ENCODE results near the gene TEAD4. TPM values are rescaled to one million over a fixed set of nuclear protein-coding genes. Genes with fewer than 3 reads are reported as not detected.

The TEAD4 gene
- total and polyA plus RNA-seq, 5 experiments from 2014 or later = not detected

GRCh38 chr12:3010214-3010930 lies 51.2 kb downstream of the TEAD4 start:
- POLR2A ChIA-PET = no interaction called here
- H3K27ac Mint-ChIP-seq = no peak overlapping the region

GRCh38 chr12:3012786-3013185 lies 53.6 kb downstream of the TEAD4 start:
- POLR2A ChIA-PET = no interaction called here
- Mint-ChIP-seq H3K9me3 (no peaks in the 10 kb centered on the region), H3K27me3 (no peaks in the 10 kb centered on the region), H3K4me3 (no peak overlapping the region), H3K4me1 (no peaks in the 10 kb centered on the region), H3K36me3 (no peaks in the 10 kb centered on the region), H3K27ac (no peak overlapping the region)
- DNase-seq (no peak), ATAC-seq (no peak)

More at GRCh38 chr12:3010214-3010930, 51.2 kb downstream of the TEAD4 start:
- Mint-ChIP-seq H3K27me3 (no peaks in the 10 kb centered on the region), H3K36me3 (no peaks in the 10 kb centered on the region), H3K4me1 (no peaks in the 10 kb centered on the region), H3K9me3 (no peaks in the 10 kb centered on the region), H3K4me3 (no peak overlapping the region)
- DNase-seq = no peak
- no peak for ATAC-seq

DNA sequence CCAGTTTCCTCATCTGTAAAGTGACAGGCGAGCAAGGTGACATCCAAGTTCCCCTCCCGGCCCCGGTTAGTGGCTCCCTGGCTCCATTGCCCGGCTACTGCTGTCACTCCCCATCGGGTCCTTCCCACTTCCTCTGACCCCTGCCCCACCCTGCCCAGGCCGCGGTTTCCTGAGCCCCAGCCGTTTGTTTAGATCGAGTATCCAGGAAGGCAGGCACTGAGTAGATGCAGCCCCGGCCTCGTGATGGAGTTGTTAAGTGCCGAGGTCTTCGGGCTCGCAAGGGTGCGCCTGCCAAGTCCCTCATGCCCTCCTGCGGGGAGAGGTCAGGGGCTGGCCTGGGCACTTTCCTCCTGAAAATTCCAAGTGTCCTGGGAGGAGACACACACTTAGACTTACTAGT lies 55.4 kb downstream of the TEAD4 start:
- POLR2A ChIA-PET = no interaction called here
- ATAC-seq (no peak), DNase-seq (no peak)
- H3K4me1 Mint-ChIP-seq = no peaks in the 10 kb centered on the region
- no peaks in the 10 kb centered on the region for H3K27me3 Mint-ChIP-seq
- H3K4me3 Mint-ChIP-seq = no peak overlapping the region
- H3K9me3 Mint-ChIP-seq = no peaks in the 10 kb centered on the region
- H3K36me3 Mint-ChIP-seq = no peaks in the 10 kb centered on the region
- no peak overlapping the region for H3K27ac Mint-ChIP-seq

DNA sequence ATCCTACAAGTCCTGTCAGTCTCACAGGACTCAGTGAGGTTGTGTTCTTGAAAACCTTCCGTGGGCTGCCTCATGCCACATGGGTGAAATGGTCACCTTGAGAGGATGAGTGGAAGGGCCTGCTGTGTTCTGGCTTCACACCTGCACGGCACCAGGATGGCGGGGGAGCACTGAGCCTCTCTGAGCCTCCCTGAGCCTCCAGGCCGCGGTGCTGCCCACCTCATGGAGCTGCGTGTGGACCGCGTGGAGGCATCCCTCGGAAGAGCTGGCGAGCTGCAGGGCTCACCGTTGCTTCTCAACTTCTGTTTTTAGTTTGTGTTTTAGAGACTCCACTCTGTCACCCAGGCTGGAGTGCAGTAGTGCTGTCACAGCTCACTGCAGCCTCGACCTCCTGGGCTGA lies 56.2 kb downstream of the TEAD4 start:
- ATAC-seq (no peak), DNase-seq (no peak)
- H3K36me3 Mint-ChIP-seq = no peaks in the 10 kb centered on the region
- POLR2A ChIA-PET = no interaction called here
- peaks cover 0 to 2% (median 0%) of the 10 kb centered on the region in 4 donors for H3K4me1 Mint-ChIP-seq
- no peak overlapping the region for H3K4me3 Mint-ChIP-seq
- no peak overlapping the region for H3K27ac Mint-ChIP-seq
- H3K9me3 Mint-ChIP-seq = no peaks in the 10 kb centered on the region
- H3K27me3 Mint-ChIP-seq = no peaks in the 10 kb centered on the region

DNA sequence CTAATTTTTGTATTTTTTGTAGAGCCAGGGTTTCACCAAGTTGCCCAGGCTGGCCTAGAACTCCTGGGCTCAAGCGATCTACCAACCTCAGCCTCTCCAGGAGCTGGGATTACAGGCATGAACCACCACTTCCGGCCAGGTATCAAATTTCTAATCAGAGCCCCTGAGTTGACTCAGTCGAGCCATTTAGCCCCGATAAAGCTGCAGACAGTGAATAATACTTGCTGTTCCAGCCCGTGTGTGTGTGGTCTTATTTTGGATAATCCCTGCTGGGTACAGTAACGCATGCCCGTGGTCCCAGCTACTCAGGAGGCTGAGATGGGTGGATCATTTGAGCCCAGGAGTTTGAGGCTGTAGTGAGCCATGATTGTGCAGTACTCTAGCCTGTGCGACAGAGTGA lies 57.0 kb downstream of the TEAD4 start:
- H3K4me3 Mint-ChIP-seq = no peak overlapping the region
- DNase-seq (no peak), ATAC-seq (no peak)
- H3K27me3 Mint-ChIP-seq = no peaks in the 10 kb centered on the region
- no peaks in the 10 kb centered on the region for H3K9me3 Mint-ChIP-seq
- H3K36me3 Mint-ChIP-seq = no peaks in the 10 kb centered on the region
- POLR2A ChIA-PET = no interaction called here
- no peak overlapping the region for H3K27ac Mint-ChIP-seq
- H3K4me1 Mint-ChIP-seq = peaks cover 0 to 2% (median 0%) of the 10 kb centered on the region in 4 donors

GRCh38 chr12:3017281-3017680 lies 58.1 kb downstream of the TEAD4 start:
- no peak overlapping the region for H3K27ac Mint-ChIP-seq
- H3K4me3 Mint-ChIP-seq = no peak overlapping the region
- peaks cover 0 to 2% (median 0%) of the 10 kb centered on the region in 5 donors for H3K27me3 Mint-ChIP-seq
- no peak for ATAC-seq
- H3K4me1 Mint-ChIP-seq = peaks cover 0 to 2% (median 0%) of the 10 kb centered on the region in 4 donors
- DNase-seq = no peak
- POLR2A ChIA-PET = no interaction called here
- H3K36me3 Mint-ChIP-seq = no peaks in the 10 kb centered on the region
- no peaks in the 10 kb centered on the region for H3K9me3 Mint-ChIP-seq

- H3K9me3 Mint-ChIP-seq = no peaks in the 10 kb centered on the region
- ATAC-seq = no peak
- no peak overlapping the region for H3K27ac Mint-ChIP-seq
Observed at GRCh38 chr12:3018284-3019004, 59.2 kb downstream of the TEAD4 start.

DNA sequence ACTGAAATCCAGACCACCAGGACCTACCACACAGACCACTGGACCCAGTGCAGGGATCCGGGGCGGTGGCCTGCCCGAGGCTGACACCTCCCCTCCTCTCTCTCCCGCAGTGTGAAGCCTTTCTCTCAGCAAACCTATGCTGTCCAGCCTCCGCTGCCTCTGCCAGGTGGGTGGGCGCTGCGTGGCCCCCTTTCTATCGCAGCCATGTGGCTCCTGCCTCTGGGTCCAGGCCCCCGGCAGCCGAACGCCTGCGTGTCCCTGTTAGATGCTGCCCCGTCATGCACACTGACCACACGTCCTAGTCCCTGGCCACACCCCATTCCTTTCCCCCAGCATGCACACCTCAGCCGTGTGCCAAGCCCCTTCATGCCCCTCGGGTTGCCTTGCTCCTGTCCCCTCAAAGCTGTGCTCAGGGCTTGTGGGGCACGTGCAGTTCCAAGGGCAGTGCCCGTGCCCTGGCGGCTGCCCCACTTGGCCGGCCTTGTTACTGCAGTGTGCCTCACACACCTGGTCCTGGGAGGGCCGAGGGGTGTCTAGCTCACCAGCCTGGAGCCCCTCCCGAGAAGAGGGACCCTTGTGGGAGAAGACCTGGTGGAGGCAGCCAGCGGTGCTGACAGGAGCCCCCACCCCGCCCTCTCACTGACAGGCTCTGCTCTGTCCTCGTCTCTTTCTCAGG lies 59.9 kb downstream of the TEAD4 start:
- Mint-ChIP-seq H3K4me1 (peaks cover 0 to 2% (median 0%) of the 10 kb centered on the region in 4 donors), H3K9me3 (no peaks in the 10 kb centered on the region), H3K27me3 (peaks cover 0 to 2% (median 0%) of the 10 kb centered on the region in 5 donors), H3K36me3 (no peaks in the 10 kb centered on the region), H3K4me3 (no peak overlapping the region), H3K27ac (no peak overlapping the region)
- ATAC-seq (no peak), DNase-seq (no peak)
- POLR2A ChIA-PET = no interaction called here

More at GRCh38 chr12:3018284-3019004, 59.2 kb downstream of the TEAD4 start:
- DNase-seq = no peak
- Mint-ChIP-seq H3K27me3 (peaks cover 0 to 2% (median 0%) of the 10 kb centered on the region in 5 donors), H3K4me3 (no peak overlapping the region), H3K4me1 (peaks cover 0 to 2% (median 0%) of the 10 kb centered on the region in 4 donors), H3K36me3 (no peaks in the 10 kb centered on the region)
- POLR2A ChIA-PET = no interaction called here

GRCh38 chr12:3020399-3020798 lies 61.2 kb downstream of the TEAD4 start:
- no peaks in the 10 kb centered on the region for H3K36me3 Mint-ChIP-seq
- POLR2A ChIA-PET = no interaction called here
- no peak for DNase-seq
- peaks cover 0 to 2% (median 0%) of the 10 kb centered on the region in 5 donors for H3K27me3 Mint-ChIP-seq
- H3K4me1 Mint-ChIP-seq = peaks cover 0 to 2% (median 0%) of the 10 kb centered on the region in 4 donors
- no peaks in the 10 kb centered on the region for H3K9me3 Mint-ChIP-seq
- H3K27ac Mint-ChIP-seq = no peak overlapping the region
- ATAC-seq = no peak
- no peak overlapping the region for H3K4me3 Mint-ChIP-seq

GRCh38 chr12:3020850-3021435 lies 61.7 kb downstream of the TEAD4 start:
- no peaks in the 10 kb centered on the region for H3K9me3 Mint-ChIP-seq
- no peak overlapping the region for H3K4me3 Mint-ChIP-seq
- no peak overlapping the region for H3K27ac Mint-ChIP-seq
- no peak for ATAC-seq
- POLR2A ChIA-PET = no interaction called here
- H3K36me3 Mint-ChIP-seq = no peaks in the 10 kb centered on the region
- peaks cover 0 to 2% (median 0%) of the 10 kb centered on the region in 5 donors for H3K27me3 Mint-ChIP-seq
- DNase-seq = no peak
- H3K4me1 Mint-ChIP-seq = peaks cover 0 to 2% (median 0%) of the 10 kb centered on the region in 4 donors

DNA sequence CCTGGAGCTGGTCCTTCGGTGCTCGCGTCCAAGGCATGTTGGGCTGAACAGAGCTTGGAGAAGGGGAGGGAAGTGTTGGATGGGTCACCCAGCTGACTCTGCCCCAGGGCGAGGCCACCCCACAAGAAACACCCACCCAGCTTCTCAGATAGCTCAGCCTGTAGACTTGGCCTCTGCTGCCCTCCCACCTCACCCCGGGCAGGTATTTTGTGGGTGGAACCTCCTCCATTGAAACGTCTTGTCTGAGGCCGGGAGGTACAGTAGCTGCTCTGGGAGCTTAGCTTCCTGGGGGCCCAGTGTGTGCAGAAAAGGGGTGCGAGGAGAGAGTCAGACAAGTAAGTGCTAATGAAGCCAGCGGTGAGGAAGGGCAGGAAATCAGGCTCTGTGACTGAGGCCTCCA lies 63.2 kb downstream of the TEAD4 start:
- DNase-seq = no peak
- Mint-ChIP-seq H3K36me3 (no peaks in the 10 kb centered on the region), H3K27me3 (peaks cover 0 to 2% (median 0%) of the 10 kb centered on the region in 5 donors), H3K4me1 (peaks cover 0 to 2% (median 0%) of the 10 kb centered on the region in 4 donors), H3K27ac (no peak overlapping the region), H3K4me3 (no peak overlapping the region), H3K9me3 (no peaks in the 10 kb centered on the region)
- ATAC-seq = no peak
- POLR2A ChIA-PET = no interaction called here

DNA sequence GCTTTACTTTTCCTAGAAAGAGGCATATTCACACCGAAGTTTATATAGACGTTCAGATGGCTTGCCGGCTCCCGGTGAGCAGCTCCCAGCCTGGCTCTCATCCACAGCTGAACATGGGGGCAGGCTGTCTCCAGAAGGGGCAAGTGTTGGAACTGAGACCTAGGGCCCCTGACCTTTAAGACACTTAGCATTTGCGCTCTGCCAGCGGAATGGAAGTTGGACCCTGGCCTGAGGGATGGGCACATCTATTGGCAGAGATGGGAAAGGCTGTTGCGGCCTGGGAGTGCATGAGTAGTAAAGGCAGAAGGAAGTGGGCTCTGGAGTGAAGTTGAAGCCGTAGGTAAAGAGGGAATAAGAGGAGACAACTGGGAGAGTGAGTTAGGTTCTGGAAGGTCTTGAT lies 63.8 kb downstream of the TEAD4 start:
- H3K27ac Mint-ChIP-seq = no peak overlapping the region
- POLR2A ChIA-PET = no interaction called here
- H3K9me3 Mint-ChIP-seq = no peaks in the 10 kb centered on the region
- DNase-seq (no peak), ATAC-seq (no peak)
- peaks cover 0 to 2% (median 0%) of the 10 kb centered on the region in 4 donors for H3K4me1 Mint-ChIP-seq
- peaks cover 0 to 2% (median 0%) of the 10 kb centered on the region in 5 donors for H3K27me3 Mint-ChIP-seq
- H3K4me3 Mint-ChIP-seq = no peak overlapping the region
- H3K36me3 Mint-ChIP-seq = no peaks in the 10 kb centered on the region

- POLR2A ChIA-PET = no interaction called here
- H3K9me3 Mint-ChIP-seq = no peaks in the 10 kb centered on the region
- no peak overlapping the region for H3K4me3 Mint-ChIP-seq
- H3K4me1 Mint-ChIP-seq = no peaks in the 10 kb centered on the region
- no peak for DNase-seq
- H3K27ac Mint-ChIP-seq = no peak overlapping the region
- peaks cover 0 to 13% (median 8%) of the 10 kb centered on the region in 5 donors for H3K27me3 Mint-ChIP-seq
- ATAC-seq = no peak
- no peaks in the 10 kb centered on the region for H3K36me3 Mint-ChIP-seq
Observed at GRCh38 chr12:3028108-3028507, 68.9 kb downstream of the TEAD4 start.
